ENCODE data around the gene GLS.

Gene GLS

GRCh38 chr2:190887089-190887488 lies 6.5 kb downstream of the GLS start:
- no peak for DNase-seq

GRCh38 chr2:190888449-190888848 lies 7.8 kb downstream of the GLS start:
- DNase-seq = no peak

GRCh38 chr2:190889175-190889943 lies 8.7 kb downstream of the GLS start:
- no peak for DNase-seq

- DNase-seq = no peak
These were observed 10.8 kb downstream of the GLS start for GRCh38 chr2:190891372-190891771.

DNA sequence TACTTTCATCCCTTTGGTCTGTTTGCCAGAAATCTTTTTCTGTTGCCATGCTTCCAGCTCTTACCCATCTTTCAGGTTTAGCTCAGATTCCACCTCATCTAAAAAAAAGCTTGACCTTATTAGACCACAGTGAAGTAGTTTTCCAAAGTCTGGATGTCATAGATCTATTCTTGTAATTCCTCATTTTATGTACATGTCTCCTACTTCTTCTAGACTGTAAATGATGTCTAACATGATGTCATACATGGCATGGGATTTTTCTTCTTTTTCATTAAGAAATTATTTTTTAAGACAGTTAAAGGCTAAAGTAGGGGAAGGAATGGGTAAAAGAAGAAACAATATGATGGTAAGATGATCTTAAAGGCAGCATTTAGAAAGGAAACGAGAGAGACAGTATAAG lies 11.3 kb downstream of the GLS start:
- DNase-seq = no peak

- DNase-seq = no peak
These were observed 12.5 kb downstream of the GLS start for GRCh38 chr2:190893157-190893556.

- DNase-seq = no peak
These were observed 15.9 kb downstream of the GLS start for GRCh38 chr2:190896477-190896876.

DNA sequence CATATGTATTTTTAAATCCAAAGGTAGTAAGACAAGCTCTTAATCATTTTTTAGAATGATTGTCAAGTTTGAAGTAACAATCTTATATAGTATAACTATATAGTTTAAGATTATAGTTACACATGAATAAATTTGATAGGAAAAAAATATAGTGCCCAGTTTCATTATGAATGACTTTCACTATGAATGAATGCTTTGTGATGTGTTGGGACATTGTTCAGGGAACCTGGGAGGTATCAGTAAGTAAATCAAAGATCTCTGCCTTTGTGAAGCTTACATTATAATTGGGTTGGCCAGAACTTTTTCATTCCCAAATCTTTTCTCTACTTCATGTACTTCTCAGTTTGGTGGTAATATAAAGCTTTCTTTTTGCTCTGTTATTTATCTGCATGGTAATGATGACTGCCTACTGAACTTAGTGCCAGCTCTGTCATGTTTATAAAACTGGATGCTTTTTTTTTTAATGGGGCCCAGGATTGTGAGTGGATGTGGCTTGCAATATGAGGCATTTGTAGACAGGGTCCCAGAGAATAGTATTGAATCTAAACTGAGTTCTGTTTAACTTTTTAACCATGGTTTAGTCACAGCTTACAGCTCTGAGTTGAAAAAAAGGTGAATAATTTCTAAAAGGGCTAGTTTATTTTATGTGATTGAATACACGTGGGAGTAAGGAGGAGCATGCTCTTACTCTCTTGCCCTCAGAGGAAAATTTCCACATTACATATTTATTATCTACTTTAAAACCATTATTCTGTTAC lies 23.3 kb downstream of the GLS start:
- no peak for DNase-seq

DNA sequence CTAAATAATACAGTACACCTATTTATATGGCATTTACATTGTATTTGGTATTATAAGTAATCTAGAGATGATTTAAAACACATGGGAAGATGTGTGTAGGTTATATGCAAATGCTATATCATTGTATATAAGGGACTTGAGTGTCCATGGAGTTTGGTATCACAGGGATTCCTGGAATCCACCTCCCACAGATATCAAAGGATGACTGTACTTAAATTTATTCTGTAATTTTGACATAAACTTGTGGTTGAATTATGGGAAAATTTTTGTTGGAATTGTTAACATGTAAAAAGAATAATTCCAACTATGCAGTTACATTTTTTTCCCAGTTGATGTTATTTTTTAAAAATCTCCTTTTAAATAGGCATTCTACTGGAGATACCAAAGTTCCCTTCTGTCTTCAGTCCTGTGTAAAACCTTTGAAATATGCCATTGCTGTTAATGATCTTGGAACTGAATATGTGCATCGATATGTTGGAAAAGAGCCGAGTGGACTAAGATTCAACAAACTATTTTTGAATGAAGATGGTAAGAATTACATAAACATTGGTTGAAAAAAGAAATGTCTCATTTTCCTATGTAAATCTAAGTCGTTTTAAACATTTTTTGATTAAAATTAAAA lies 24.1 kb downstream of the GLS start:
- peak; percentile 80 for DNase-seq

DNA sequence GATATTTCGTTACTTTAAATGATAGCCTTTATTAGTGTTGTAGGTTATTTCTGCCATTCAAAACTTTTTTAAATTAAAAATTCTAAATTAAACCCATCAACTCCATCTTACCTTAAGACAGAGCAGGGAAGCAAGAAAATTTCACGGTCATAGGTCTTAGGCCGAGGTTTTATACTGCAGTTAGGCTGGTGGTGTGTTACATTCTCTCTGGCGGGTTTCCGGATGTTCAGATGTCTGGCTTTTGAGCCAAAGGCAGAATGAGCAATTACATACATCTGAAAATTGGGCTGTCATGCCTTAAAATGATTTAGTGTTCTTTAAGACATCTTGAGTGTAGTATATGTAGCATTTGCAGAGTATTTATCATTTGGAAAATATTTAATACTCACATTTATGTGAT lies 27.9 kb downstream of the GLS start:
- DNase-seq = peak; percentile 14

DNA sequence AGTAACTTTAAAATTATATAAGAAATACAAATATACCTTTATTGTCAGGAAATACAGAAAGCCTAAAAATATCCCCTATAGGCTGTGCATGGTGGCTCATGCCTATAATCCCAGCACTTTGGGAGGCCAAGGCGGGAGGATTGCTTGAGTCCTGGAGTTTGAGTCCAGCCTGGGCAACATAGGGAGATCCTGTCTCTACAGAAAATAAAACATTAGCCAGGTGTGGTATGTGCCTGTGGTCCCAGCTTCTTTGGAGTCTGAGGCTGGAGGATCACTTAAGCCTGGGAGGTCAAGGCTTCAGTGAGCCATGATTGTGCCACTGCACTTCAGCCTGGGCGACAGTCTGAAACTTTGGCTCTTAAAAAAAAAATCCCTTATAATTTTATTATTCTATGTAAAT lies 29.1 kb downstream of the GLS start:
- DNase-seq = no peak

GRCh38 chr2:190910341-190911136 lies 29.9 kb downstream of the GLS start:
- peak; percentile 57 for DNase-seq

GRCh38 chr2:190911813-190912212 lies 31.2 kb downstream of the GLS start:
- DNase-seq = peak; percentile 66

- peak; percentile 47 for DNase-seq
These were observed 32.1 kb downstream of the GLS start for GRCh38 chr2:190912726-190913125.

DNA sequence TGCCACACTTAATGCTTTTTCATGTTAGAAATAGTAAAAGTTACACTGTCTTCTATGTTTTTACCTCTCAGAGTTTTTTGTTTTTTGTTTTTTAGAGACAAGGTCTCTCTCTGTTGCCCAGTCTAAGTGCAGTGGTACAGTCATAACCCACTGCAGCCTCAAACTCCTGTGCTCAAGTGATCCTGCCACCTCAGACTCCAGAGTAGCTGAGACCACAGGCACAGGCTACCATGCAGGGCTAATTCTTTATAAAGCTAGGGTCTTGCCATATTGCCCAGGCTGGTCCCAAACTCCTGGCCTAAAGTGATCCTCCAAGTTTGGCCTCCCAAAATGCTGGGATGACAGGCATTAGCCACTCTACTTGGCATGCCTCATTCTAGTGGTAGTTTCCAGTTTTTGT lies 33.1 kb downstream of the GLS start:
- no peak for DNase-seq

GRCh38 chr2:190916829-190917228 lies 36.2 kb downstream of the GLS start:
- no peak for DNase-seq

DNA sequence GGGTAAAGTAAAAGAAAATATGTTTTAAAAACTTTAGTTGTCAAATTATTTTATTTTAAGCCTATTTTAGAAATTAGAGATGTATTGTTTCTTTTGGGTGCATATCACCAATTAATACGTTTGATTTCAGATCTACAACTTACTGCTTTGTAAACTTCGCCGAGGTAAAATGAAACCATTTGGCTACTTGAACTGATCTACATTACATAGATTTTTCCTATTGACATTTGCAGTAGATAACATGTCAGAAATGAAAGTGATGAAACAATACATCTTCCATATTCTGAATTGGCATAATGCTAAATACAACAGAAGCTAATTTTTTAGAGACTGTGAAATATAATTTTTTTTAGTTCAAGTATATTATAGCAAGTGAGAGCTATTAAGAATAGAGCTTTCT lies 39.5 kb downstream of the GLS start:
- no peak for DNase-seq

- DNase-seq = no peak
These were observed 41.8 kb downstream of the GLS start for GRCh38 chr2:190922376-190922775.

GRCh38 chr2:190927301-190927700 lies 46.7 kb downstream of the GLS start:
- no peak for DNase-seq

GRCh38 chr2:190929919-190930318 lies 49.3 kb downstream of the GLS start:
- DNase-seq = no peak

GRCh38 chr2:190930411-190930810 lies 49.8 kb downstream of the GLS start:
- DNase-seq = no peak

DNA sequence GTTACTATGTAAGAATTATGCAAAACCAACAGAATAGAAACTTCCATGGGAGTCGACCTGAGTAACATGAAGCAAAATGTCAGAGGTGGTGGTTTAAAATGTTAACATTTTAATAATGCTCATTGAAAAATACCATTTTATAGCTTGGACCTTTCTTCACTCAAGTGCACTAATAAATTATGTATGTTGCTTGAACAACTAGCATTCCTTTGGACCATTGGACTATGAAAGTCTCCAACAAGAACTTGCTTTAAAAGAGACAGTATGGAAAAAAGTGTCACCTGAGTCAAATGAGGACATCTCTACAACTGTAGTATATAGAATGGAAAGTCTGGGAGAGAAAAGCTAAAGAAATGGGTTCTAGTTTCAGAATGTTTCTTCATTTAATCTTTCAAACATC lies 51.9 kb downstream of the GLS start:
- DNase-seq = no peak

DNA sequence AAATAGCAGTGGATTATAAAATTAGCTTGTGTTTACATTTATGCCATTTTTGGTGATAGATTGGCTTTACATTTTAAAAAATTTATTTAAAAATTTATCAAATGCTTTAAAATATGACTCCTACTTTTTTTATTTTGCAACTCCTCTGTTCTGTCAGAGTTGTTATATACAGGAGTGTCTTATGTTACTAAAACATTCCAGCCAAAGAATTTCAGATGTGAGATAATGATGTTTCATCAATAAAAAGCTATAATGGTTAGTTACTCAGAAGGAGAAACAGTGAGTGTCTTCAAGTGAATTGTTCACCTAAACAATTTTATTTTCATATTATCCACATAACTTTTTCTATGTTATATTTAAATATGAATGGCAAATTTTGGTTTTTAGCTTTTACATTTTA lies 52.7 kb downstream of the GLS start:
- no peak for DNase-seq

All from fibroblast of skin of right quadriceps (primary cell).